SIG-M5 treated with dmso at 0.1 percent for 504 hours (cell line): ENCODE data around the gene CYB561A3.

ENCODE experiments used
- DNase-seq: peaks from one replicate; lab custom pipeline; 2025; ENCODE audit not compliant: unreplicated experiment; lab: John Stamatoyannopoulos, UW

Gene CYB561A3

DNA sequence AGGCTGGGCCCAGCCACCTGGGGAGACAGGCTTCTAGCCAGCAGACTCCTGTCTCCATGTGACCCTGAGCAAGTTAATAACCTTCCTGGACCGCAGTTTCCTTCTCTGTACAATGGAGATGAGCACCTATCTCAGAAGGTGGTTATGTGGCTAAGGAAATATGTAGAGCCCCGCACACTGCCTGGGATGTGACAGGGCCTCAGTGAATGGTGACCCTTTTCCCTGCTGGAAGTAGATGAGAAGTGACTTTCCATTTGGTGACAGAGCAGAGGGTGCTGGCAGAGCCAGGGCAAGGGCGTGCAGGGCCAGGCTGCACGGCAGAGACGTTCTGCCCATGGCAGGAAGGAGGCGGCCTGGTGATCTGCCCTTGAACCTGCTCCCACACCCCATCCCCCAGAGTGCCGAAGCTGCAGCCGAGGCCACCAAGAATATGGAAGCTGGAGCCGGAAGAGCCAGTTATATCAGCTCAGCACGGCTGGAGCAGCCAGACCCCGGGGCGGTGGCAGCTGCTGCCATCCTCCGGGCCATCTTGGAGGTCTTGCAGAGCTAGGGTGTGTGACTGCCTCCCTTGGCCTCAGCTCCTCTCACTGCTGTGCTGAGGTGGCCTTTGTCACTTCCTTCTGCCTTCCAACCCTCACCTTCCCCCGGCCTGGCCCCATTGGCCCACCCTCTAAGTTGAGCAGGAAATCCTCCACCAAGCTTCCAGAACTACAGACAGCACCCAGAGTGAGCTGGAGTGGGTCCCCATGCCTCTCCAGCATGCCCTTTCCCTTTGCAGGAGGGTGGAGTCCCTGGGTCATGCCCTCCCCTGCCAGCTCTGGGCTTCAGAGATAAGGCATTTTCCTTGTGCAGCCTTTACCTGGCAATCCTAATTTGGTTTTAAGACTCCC is 15.5 kb downstream of the CYB561A3 start:
- DNase-seq = no peak

DNA sequence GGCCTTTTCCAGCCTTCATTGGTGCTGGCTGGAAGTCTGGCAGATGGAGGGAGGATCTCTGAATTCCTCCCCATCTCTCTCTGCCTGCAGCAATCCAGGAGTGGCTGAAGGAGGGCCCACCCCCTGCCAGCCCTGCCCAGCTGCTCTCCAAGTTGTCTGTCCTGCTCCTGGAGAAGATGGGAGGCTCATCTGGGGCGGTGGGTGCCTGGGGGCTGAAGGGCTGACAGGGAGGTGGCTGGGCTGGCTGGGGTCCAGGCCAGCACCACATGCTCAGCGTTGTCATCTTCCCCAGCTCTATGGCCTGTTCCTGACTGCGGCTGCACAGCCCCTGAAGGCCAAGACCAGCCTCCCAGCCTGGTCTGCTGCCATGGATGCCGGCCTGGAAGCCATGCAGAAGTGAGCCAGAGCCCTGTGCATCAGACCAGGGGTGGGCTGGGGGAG is 16.5 kb downstream of the CYB561A3 start:
- DNase-seq = no peak

DNA sequence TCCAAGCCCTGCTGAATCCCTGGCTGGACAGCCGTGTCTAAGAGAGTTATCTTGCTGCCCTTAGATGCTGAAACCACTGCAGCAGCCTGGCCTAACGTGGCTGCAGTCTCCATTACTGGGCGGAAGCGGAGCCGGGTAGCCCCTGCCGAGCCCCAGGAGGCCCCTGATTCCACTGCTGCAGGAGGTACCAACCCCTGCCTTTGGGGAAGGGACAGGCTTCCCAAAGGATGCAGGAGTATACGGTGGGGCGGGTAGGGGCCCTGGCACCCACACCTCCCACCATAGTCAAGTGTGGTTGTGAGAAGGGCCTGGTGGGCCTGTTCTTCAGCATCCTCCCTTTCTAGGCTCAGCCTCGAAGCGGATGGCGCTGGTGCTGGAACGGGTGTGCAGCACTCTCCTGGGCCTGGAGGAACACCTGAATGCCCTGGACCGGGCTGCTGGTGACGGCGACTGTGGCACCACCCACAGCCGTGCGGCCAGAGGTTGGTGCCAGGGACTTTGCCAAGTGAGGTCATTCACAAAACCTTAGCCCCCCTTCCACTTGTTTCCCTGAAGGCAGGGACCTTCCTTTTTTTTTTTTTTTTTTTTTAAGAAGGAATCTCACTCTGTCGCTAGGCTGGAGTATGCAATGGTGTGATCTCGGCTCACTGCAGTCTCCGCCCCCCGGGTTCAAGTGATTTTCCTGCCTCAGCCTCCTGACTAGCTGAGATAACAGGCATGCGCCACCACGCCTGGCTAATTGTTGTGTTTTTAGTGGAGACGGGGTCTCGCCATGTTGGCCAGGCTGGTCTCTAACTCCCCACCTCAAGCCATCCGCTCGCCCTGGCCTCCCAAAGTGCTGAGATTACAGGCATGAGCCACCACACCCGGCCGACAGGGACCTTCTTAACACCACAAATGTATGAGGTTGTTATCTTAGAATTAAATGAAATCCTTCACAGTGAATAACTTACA is 17.6 kb downstream of the CYB561A3 start:
- no peak for DNase-seq

- no peak for DNase-seq
These were observed 19.4 kb downstream of the CYB561A3 start for GRCh38 chr11:61342207-61342803.

DNA sequence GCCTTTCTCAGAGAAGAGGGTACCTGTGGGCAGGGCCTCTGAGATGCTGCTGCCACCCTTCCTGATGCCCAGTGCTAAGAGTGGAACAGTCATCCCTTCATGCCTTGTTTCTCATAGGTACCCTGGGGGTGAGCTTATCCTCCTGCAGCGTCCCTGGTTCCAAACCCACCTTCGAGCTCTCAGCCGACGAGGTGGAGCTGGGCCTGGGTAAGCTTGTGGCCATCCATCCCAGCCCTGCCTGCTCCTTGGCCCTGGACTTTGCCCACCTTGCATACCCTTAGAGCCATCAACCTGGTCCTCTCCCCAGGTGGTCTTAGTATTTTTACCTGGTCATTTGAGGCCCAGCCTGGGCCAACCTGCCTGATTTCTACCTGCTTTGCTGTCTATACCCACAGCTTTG is 20.0 kb downstream of the CYB561A3 start:
- no peak for DNase-seq

DNA sequence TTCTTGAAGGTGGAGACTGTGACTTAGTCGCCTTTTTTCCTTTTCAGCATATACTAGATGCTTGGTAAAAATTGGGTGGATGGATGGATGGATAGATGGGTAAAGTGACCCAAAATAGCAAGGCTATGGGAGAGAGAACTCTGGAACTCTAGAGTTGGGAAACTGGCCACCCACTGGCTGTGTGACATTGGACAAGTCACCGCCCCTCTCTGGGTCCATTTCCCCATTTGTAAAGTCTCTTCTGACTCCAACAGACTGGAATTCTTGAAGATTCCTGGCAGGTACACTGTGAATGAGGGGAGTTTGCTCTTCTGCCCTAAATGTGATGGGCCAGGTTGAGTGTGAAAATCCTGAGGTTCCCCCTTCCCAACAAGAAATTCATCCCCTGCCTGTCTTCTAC is 20.7 kb downstream of the CYB561A3 start:
- no peak for DNase-seq

GRCh38 chr11:61339490-61339878 is 22.2 kb downstream of the CYB561A3 start:
- DNase-seq = no peak

- DNase-seq = no peak
These were observed 22.7 kb downstream of the CYB561A3 start for GRCh38 chr11:61338783-61339489.

DNA sequence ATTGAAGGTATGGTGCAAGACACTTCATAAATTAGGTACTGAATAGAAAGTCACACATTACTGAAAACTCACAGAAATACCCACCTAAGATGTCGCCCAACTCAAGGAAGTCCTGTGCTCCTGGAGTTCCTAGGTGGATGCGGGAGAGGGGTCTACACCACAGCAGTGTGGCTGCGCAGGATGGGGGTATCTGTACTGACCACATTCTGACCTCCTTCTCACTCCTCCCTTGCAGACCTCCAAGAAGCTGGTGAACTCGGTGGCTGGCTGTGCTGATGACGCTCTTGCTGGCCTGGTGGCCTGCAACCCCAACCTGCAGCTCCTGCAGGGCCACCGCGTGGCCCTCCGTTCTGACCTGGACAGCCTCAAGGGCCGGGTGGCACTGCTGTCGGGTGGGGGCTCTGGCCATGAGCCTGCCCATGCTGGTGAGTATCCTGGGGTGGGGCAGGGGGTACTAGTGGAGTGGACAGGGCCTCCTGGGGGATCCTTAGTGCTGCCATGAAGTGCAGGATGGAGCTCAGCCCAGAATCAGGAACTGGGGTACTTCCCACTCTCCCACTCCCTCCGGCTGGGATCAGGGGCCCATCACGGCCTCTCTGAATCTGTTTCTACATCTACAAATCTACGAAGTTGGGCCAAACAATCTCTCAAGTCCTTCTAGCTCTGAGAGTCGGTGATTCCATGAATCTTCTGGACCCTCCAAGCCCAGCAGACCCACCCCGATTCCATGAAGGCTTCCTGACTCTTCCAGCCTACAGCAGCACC is 23.8 kb downstream of the CYB561A3 start:
- DNase-seq = no peak

DNA sequence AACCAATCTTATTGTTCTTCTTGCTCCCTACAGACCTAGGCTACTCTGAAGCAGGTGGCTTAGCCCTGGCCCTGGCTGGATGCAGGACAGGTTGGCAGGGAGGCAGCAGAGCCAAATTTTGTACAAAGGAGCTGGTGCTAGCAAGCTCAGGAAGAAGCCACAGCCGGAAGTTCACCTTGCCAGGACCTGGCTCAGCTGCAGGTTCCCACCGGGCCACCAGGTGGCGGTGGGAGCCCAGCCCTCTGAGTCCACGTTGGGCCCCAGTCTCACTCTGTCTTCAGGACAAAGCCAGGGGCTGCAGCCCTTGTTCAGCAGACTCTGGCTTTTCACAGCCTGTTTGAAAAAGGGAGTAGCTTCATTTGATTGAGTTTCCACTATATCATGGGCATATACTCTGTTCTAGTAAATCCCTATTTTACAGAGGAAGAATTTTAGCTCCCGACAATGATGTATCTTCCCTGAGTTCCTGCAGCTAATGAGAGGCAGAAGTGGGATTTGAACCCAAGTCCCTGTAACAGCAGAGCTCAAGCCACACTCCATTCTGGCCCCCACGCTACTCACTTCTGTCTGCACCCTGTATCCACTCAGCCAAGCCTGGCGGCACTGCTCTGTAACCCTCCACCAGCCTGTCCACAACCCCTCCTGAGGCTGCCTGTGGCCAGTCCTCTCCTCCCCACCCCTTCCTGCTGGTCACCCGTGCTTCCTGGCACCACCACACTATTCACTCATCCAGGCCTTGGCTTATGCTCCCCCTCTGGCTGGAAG is 25.3 kb downstream of the CYB561A3 start:
- peak; percentile 60 for DNase-seq

- no peak for DNase-seq
These were observed 26.3 kb downstream of the CYB561A3 start for GRCh38 chr11:61335355-61335710.

GRCh38 chr11:61334434-61335354 is 27.0 kb downstream of the CYB561A3 start:
- no peak for DNase-seq

- DNase-seq = peak; percentile 30
These were observed 27.9 kb downstream of the CYB561A3 start for GRCh38 chr11:61333550-61334433.

GRCh38 chr11:61332797-61333549 is 28.7 kb downstream of the CYB561A3 start, which contains the start of the genes DDB1 and TKFC:
Gene DDB1, minus strand, starts transcription at chr11:61333105. Its CDS starts 137 bp downstream, at chr11:61332968.
Gene TKFC, plus strand, starts transcription at chr11:61333228. Its CDS starts 1,501 bp downstream, at chr11:61334729.
- peak; percentile 84 for DNase-seq

- DNase-seq = peak; percentile 11
These were observed 29.3 kb downstream of the CYB561A3 start for GRCh38 chr11:61332281-61332796.

DNA sequence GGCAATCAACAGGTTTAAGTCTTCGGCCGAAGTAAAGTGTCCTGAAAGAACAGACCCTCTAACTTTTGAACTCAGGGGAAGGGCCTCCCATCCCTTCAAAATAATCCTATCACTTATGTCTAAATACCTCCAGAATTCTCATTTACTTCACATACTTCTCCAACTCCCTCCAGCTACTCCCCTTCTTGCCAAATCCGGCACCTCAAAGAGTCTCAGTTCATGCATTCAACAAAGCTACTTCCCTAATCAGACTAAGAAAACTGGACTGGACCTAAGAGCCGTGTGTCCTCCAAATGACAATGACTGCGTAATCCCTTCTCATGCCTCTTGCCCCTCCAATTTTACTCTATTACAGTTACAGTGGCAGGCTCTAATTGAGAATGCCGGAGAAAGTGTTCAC is 30.0 kb downstream of the CYB561A3 start:
- peak; percentile 80 for DNase-seq
